ENCODE results near the gene STK32B. TPM values are rescaled to one million over a fixed set of nuclear protein-coding genes. Genes with fewer than 3 reads are reported as not detected.

STK32B gene
- polyA plus RNA-seq, 2 donors = 0.22 to 0.24 TPM

GRCh38 chr4:5373327-5373726 is 322.0 kb downstream of the STK32B start:
- WGBS, 2 donors = 90 to 93% methylated on average over 4 of the region's 4 CpGs
- no peaks in the 10 kb centered on the region for H3K36me3 ChIP-seq (ENCODE audit: control insufficient read depth in 2 of 2, insufficient read depth in 2 of 2, low read length in 1 of 2)
- peaks cover 0 to 7% of the 10 kb centered on the region in 2 donors for H3K9me3 ChIP-seq (ENCODE audit: control insufficient read depth in 2 of 2, insufficient read depth in 1 of 2, low read depth in 1 of 2, low read length in 1 of 2)
- no peaks in the 10 kb centered on the region for H3K27me3 ChIP-seq (ENCODE audit: control insufficient read depth in 1 of 2, insufficient read depth in 2 of 2, low read length in 2 of 2)
- no peak overlapping the region for H3K27ac ChIP-seq (ENCODE audit: low read depth in 2 of 2, low read length in 1 of 2)
- H3K4me3 ChIP-seq (ENCODE audit: low read depth in 1 of 2, low read length in 2 of 2) = no peak overlapping the region
- peaks cover 0 to 3% of the 10 kb centered on the region in 2 donors for H3K4me1 ChIP-seq (ENCODE audit: control insufficient read depth in 2 of 2, insufficient read depth in 2 of 2, low read length in 1 of 2)

GRCh38 chr4:5374592-5374991 is 323.3 kb downstream of the STK32B start:
- H3K36me3 ChIP-seq (ENCODE audit: control insufficient read depth in 2 of 2, insufficient read depth in 2 of 2, low read length in 1 of 2) = no peaks in the 10 kb centered on the region
- 70 to 76% methylated on average over 7 of the region's 7 CpGs for WGBS, 2 donors
- no peak overlapping the region for H3K4me3 ChIP-seq (ENCODE audit: low read depth in 1 of 2, low read length in 2 of 2)

GRCh38 chr4:5374994-5375393 is 323.7 kb downstream of the STK32B start:
- H3K36me3 ChIP-seq (ENCODE audit: control insufficient read depth in 2 of 2, insufficient read depth in 2 of 2, low read length in 1 of 2) = no peaks in the 10 kb centered on the region
- H3K27ac ChIP-seq (ENCODE audit: low read depth in 2 of 2, low read length in 1 of 2) = no peak overlapping the region
- no peaks in the 10 kb centered on the region for H3K4me1 ChIP-seq (ENCODE audit: control insufficient read depth in 2 of 2, insufficient read depth in 2 of 2, low read length in 1 of 2)
- no peaks in the 10 kb centered on the region for H3K27me3 ChIP-seq (ENCODE audit: control insufficient read depth in 1 of 2, insufficient read depth in 2 of 2, low read length in 2 of 2)
- H3K4me3 ChIP-seq (ENCODE audit: low read depth in 1 of 2, low read length in 2 of 2) = no peak overlapping the region
- WGBS, 2 donors = 82 to 84% methylated on average over 6 of the region's 6 CpGs
- peaks cover 0 to 7% of the 10 kb centered on the region in 2 donors for H3K9me3 ChIP-seq (ENCODE audit: control insufficient read depth in 2 of 2, insufficient read depth in 1 of 2, low read depth in 1 of 2, low read length in 1 of 2)

More at GRCh38 chr4:5374592-5374991, 323.3 kb downstream of the STK32B start:
- Histone ChIP-seq H3K27ac (ENCODE audit: low read depth in 2 of 2, low read length in 1 of 2) (no peak overlapping the region), H3K4me1 (ENCODE audit: control insufficient read depth in 2 of 2, insufficient read depth in 2 of 2, low read length in 1 of 2) (no peaks in the 10 kb centered on the region), H3K9me3 (ENCODE audit: control insufficient read depth in 2 of 2, insufficient read depth in 1 of 2, low read depth in 1 of 2, low read length in 1 of 2) (peaks cover 0 to 7% of the 10 kb centered on the region in 2 donors), H3K27me3 (ENCODE audit: control insufficient read depth in 1 of 2, insufficient read depth in 2 of 2, low read length in 2 of 2) (no peaks in the 10 kb centered on the region)

- Histone ChIP-seq H3K36me3 (ENCODE audit: control insufficient read depth in 2 of 2, insufficient read depth in 2 of 2, low read length in 1 of 2) (no peaks in the 10 kb centered on the region), H3K4me3 (ENCODE audit: low read depth in 1 of 2, low read length in 2 of 2) (no peak overlapping the region), H3K27me3 (ENCODE audit: control insufficient read depth in 1 of 2, insufficient read depth in 2 of 2, low read length in 2 of 2) (no peaks in the 10 kb centered on the region), H3K4me1 (ENCODE audit: control insufficient read depth in 2 of 2, insufficient read depth in 2 of 2, low read length in 1 of 2) (no peaks in the 10 kb centered on the region), H3K9me3 (ENCODE audit: control insufficient read depth in 2 of 2, insufficient read depth in 1 of 2, low read depth in 1 of 2, low read length in 1 of 2) (peaks cover 0 to 7% of the 10 kb centered on the region in 2 donors), H3K27ac (ENCODE audit: low read depth in 2 of 2, low read length in 1 of 2) (no peak overlapping the region)
- WGBS, 2 donors = 65 to 68% methylated on average over 5 of the region's 5 CpGs
Observed at GRCh38 chr4:5376015-5376414, 324.7 kb downstream of the STK32B start.

GRCh38 chr4:5378002-5378401 is 326.7 kb downstream of the STK32B start:
- no peaks in the 10 kb centered on the region for H3K36me3 ChIP-seq (ENCODE audit: control insufficient read depth in 2 of 2, insufficient read depth in 2 of 2, low read length in 1 of 2)
- H3K27me3 ChIP-seq (ENCODE audit: control insufficient read depth in 1 of 2, insufficient read depth in 2 of 2, low read length in 2 of 2) = no peaks in the 10 kb centered on the region
- no peaks in the 10 kb centered on the region for H3K4me1 ChIP-seq (ENCODE audit: control insufficient read depth in 2 of 2, insufficient read depth in 2 of 2, low read length in 1 of 2)
- peaks cover 0 to 5% of the 10 kb centered on the region in 2 donors for H3K9me3 ChIP-seq (ENCODE audit: control insufficient read depth in 2 of 2, insufficient read depth in 1 of 2, low read depth in 1 of 2, low read length in 1 of 2)
- no peak overlapping the region for H3K4me3 ChIP-seq (ENCODE audit: low read depth in 1 of 2, low read length in 2 of 2)
- no peak overlapping the region for H3K27ac ChIP-seq (ENCODE audit: low read depth in 2 of 2, low read length in 1 of 2)
- WGBS, 2 donors = 74 to 80% methylated on average over 8 of the region's 8 CpGs

- no peak overlapping the region for H3K4me3 ChIP-seq (ENCODE audit: low read depth in 1 of 2, low read length in 2 of 2)
- no peak overlapping the region for H3K27ac ChIP-seq (ENCODE audit: low read depth in 2 of 2, low read length in 1 of 2)
- peaks cover 0 to 3% of the 10 kb centered on the region in 2 donors for H3K9me3 ChIP-seq (ENCODE audit: control insufficient read depth in 2 of 2, insufficient read depth in 1 of 2, low read depth in 1 of 2, low read length in 1 of 2)
- H3K4me1 ChIP-seq (ENCODE audit: control insufficient read depth in 2 of 2, insufficient read depth in 2 of 2, low read length in 1 of 2) = peaks cover 0 to 2% of the 10 kb centered on the region in 2 donors
- H3K36me3 ChIP-seq (ENCODE audit: control insufficient read depth in 2 of 2, insufficient read depth in 2 of 2, low read length in 1 of 2) = no peaks in the 10 kb centered on the region
- no peaks in the 10 kb centered on the region for H3K27me3 ChIP-seq (ENCODE audit: control insufficient read depth in 1 of 2, insufficient read depth in 2 of 2, low read length in 2 of 2)
- WGBS, 2 donors = 80 to 83% methylated on average over 6 of the region's 6 CpGs
Observed at GRCh38 chr4:5379895-5380294, 328.6 kb downstream of the STK32B start.

- peaks cover 0 to 2% of the 10 kb centered on the region in 2 donors for H3K9me3 ChIP-seq (ENCODE audit: control insufficient read depth in 2 of 2, insufficient read depth in 1 of 2, low read depth in 1 of 2, low read length in 1 of 2)
- peaks cover 0 to 8% of the 10 kb centered on the region in 2 donors for H3K4me1 ChIP-seq (ENCODE audit: control insufficient read depth in 2 of 2, insufficient read depth in 2 of 2, low read length in 1 of 2)
- WGBS, 2 donors = 78 to 79% methylated on average over 8 of the region's 8 CpGs
- no peaks in the 10 kb centered on the region for H3K27me3 ChIP-seq (ENCODE audit: control insufficient read depth in 1 of 2, insufficient read depth in 2 of 2, low read length in 2 of 2)
- H3K36me3 ChIP-seq (ENCODE audit: control insufficient read depth in 2 of 2, insufficient read depth in 2 of 2, low read length in 1 of 2) = no peaks in the 10 kb centered on the region
- no peak overlapping the region for H3K4me3 ChIP-seq (ENCODE audit: low read depth in 1 of 2, low read length in 2 of 2)
- H3K27ac ChIP-seq (ENCODE audit: low read depth in 2 of 2, low read length in 1 of 2) = no peak overlapping the region
Observed at GRCh38 chr4:5381961-5382441, 330.7 kb downstream of the STK32B start.

GRCh38 chr4:5383191-5383980 is 332.1 kb downstream of the STK32B start:
- Histone ChIP-seq H3K27ac (ENCODE audit: low read depth in 2 of 2, low read length in 1 of 2) (no peak overlapping the region), H3K9me3 (ENCODE audit: control insufficient read depth in 2 of 2, insufficient read depth in 1 of 2, low read depth in 1 of 2, low read length in 1 of 2) (peaks cover 0 to 2% of the 10 kb centered on the region in 2 donors), H3K36me3 (ENCODE audit: control insufficient read depth in 2 of 2, insufficient read depth in 2 of 2, low read length in 1 of 2) (no peaks in the 10 kb centered on the region), H3K27me3 (ENCODE audit: control insufficient read depth in 1 of 2, insufficient read depth in 2 of 2, low read length in 2 of 2) (no peaks in the 10 kb centered on the region), H3K4me3 (ENCODE audit: low read depth in 1 of 2, low read length in 2 of 2) (no peak overlapping the region), H3K4me1 (ENCODE audit: control insufficient read depth in 2 of 2, insufficient read depth in 2 of 2, low read length in 1 of 2) (peaks cover 0 to 8% of the 10 kb centered on the region in 2 donors)
- WGBS, 2 donors = 84 to 85% methylated on average over 11 of the region's 11 CpGs

- Histone ChIP-seq H3K27ac (ENCODE audit: low read depth in 2 of 2, low read length in 1 of 2) (no peak overlapping the region), H3K27me3 (ENCODE audit: control insufficient read depth in 1 of 2, insufficient read depth in 2 of 2, low read length in 2 of 2) (no peaks in the 10 kb centered on the region), H3K4me1 (ENCODE audit: control insufficient read depth in 2 of 2, insufficient read depth in 2 of 2, low read length in 1 of 2) (peaks cover 0 to 8% of the 10 kb centered on the region in 2 donors), H3K9me3 (ENCODE audit: control insufficient read depth in 2 of 2, insufficient read depth in 1 of 2, low read depth in 1 of 2, low read length in 1 of 2) (peaks cover 2 to 4% of the 10 kb centered on the region in 2 donors), H3K36me3 (ENCODE audit: control insufficient read depth in 2 of 2, insufficient read depth in 2 of 2, low read length in 1 of 2) (no peaks in the 10 kb centered on the region), H3K4me3 (ENCODE audit: low read depth in 1 of 2, low read length in 2 of 2) (no peak overlapping the region)
- 33% methylated on average over 4 of the region's 4 CpGs for WGBS, 2 donors
Observed at GRCh38 chr4:5385741-5386311, 334.5 kb downstream of the STK32B start.
